ENCODE measurements around the gene CACFD1. TPM values are rescaled to one million over a fixed set of nuclear protein-coding genes. Genes with fewer than 3 reads are reported as not detected.

Gene CACFD1
- total and polyA plus RNA-seq, 2 experiments from 2014 or later = 5.8 to 18.2 TPM

- Histone ChIP-seq H3K4me1 (ENCODE audit: insufficient read depth) (peaks cover 15% of the 10 kb centered on the region; the same call in 1 of the 2 replicates), H3K9me2 (ENCODE audit: insufficient read depth) (no peaks in the 10 kb centered on the region), H3K79me2 (replicated peaks; ENCODE audit: insufficient read depth) (peaks cover 13% of the 10 kb centered on the region; the same call in 1 of the 2 replicates), H3K36me3 (ENCODE audit: insufficient read depth) (no peaks in the 10 kb centered on the region), H3K27me3 (ENCODE audit: insufficient read depth) (no peaks in the 10 kb centered on the region), H3K4me3 (no peak overlapping the region), H3K4me2 (no peak overlapping the region), H4K20me1 (replicated peaks; ENCODE audit: insufficient read depth) (no peaks in the 10 kb centered on the region), H2AFZ (no peak overlapping the region), H3F3A (replicated peaks; ENCODE audit: low read depth) (0 out of 2 replicates have a peak, but pooled peaks cover under 1% of the 10 kb centered on the region), H3K27ac (ENCODE audit: low read depth) (no peak overlapping the region)
- Mint-ChIP-seq H3K36me3 (ENCODE audit: low read depth) (no peaks in the 10 kb centered on the region), H3K4me1 (peaks cover 14% of the 10 kb centered on the region), H3K4me3 (no peak overlapping the region), H3K27ac (no peak overlapping the region), H3K27me3 (ENCODE audit: insufficient read depth, low read depth, poor library complexity) (peaks cover 12% of the 10 kb centered on the region), H3K9me3 (no peaks in the 10 kb centered on the region)
- TF ChIP-seq EZH2 (IDR thresholded peaks at IDR 0.05; ENCODE audit: low read depth, unreplicated experiment) (no peak), REST (IDR thresholded peaks at IDR 0.05; ENCODE audit: unreplicated experiment) (no peak), POLR2AphosphoS5 (IDR thresholded peaks at IDR 0.05; ENCODE audit: low read depth) (no peak), ZNF114 (CRISPR knock-in tag; IDR thresholded peaks at IDR 0.05) (no peak), STAT1 (IDR thresholded peaks at IDR 0.05; ENCODE audit: unreplicated experiment) (no peak), CREB1 (CRISPR knock-in tag; IDR thresholded peaks at IDR 0.05; ENCODE audit: low read depth) (no peak), ZNF331 (CRISPR knock-in tag; IDR thresholded peaks at IDR 0.05; ENCODE audit: low read depth) (no peak), ZNF462 (CRISPR knock-in tag; IDR thresholded peaks at IDR 0.05) (no peak), NANOG (IDR thresholded peaks at IDR 0.05; ENCODE audit: borderline replicate concordance) (no peak), JUNB (IDR thresholded peaks at IDR 0.05; ENCODE audit: unreplicated experiment) (no peak), EZH2phosphoT487 (IDR thresholded peaks at IDR 0.05; ENCODE audit: unreplicated experiment) (no peak)
- TF ChIP-seq, protein P1, sequence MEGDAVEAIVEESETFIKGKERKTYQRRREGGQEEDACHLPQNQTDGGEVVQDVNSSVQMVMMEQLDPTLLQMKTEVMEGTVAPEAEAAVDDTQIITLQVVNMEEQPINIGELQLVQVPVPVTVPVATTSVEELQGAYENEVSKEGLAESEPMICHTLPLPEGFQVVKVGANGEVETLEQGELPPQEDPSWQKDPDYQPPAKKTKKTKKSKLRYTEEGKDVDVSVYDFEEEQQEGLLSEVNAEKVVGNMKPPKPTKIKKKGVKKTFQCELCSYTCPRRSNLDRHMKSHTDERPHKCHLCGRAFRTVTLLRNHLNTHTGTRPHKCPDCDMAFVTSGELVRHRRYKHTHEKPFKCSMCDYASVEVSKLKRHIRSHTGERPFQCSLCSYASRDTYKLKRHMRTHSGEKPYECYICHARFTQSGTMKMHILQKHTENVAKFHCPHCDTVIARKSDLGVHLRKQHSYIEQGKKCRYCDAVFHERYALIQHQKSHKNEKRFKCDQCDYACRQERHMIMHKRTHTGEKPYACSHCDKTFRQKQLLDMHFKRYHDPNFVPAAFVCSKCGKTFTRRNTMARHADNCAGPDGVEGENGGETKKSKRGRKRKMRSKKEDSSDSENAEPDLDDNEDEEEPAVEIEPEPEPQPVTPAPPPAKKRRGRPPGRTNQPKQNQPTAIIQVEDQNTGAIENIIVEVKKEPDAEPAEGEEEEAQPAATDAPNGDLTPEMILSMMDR (conservative IDR thresholded peaks at IDR 0.05; ENCODE audit: low read depth in 2 of 2) = no peak
- TF ChIP-seq, protein P2, sequence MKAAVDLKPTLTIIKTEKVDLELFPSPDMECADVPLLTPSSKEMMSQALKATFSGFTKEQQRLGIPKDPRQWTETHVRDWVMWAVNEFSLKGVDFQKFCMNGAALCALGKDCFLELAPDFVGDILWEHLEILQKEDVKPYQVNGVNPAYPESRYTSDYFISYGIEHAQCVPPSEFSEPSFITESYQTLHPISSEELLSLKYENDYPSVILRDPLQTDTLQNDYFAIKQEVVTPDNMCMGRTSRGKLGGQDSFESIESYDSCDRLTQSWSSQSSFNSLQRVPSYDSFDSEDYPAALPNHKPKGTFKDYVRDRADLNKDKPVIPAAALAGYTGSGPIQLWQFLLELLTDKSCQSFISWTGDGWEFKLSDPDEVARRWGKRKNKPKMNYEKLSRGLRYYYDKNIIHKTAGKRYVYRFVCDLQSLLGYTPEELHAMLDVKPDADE (IDR thresholded peaks at IDR 0.05) = no peak
- peak; percentile 56 for DNase-seq (ENCODE audit: low spot score)
- no peak for ATAC-seq
Observed at GRCh38 chr9:133457233-133457632, 2.5 kb upstream of the CACFD1 start.

Measured in GM23338 (cell line).